DOHH2 (cell line): Measurements from ENCODE around the gene ABTB1.

Experiments used
- H3F3A ChIP-seq: fragments of 200-600 bp; sonication (generic), shearing (Covaris generic); 2 replicates; pipeline ENCODE4 v1.6.0; 2016; ENCODE audit warnings: antibody characterized with exemption, mild to moderate bottlenecking; ENCODE audit not compliant: control insufficient read depth, insufficient read depth
- H3K27ac ChIP-seq: fragments of 200-600 bp; sonication (generic); 2 replicates; pipeline ENCODE4 v1.5.1; 2014; ENCODE audit warnings: low read depth, mild to moderate bottlenecking, low read length, moderate library complexity
- H3K27me3 ChIP-seq: fragments of 200-600 bp; sonication (generic); 2 replicates; pipeline ENCODE4 v1.6.1; 2014; ENCODE audit warnings: mild to moderate bottlenecking, low read length, mixed read lengths; ENCODE audit not compliant: control insufficient read depth
- H3K36me3 ChIP-seq: fragments of 200-600 bp; sonication (generic); 2 replicates; pipeline ENCODE4 v1.6.1; 2014; ENCODE audit warnings: mild to moderate bottlenecking, low read length, moderate library complexity, mixed read lengths; ENCODE audit not compliant: control insufficient read depth
- H3K4me1 ChIP-seq: fragments of 200-600 bp; sonication (generic); 2 replicates; pipeline ENCODE4 v1.6.1; 2014; ENCODE audit warnings: mild to moderate bottlenecking, low read length, mixed read lengths; ENCODE audit not compliant: control insufficient read depth
- H3K4me2 ChIP-seq: fragments of 200-600 bp; sonication (generic); 2 replicates; pipeline ENCODE4 v1.6.0; 2014; ENCODE audit warnings: mild to moderate bottlenecking, low read length, moderate library complexity
- H3K4me3 ChIP-seq: fragments of 200-600 bp; sonication (generic); 2 replicates; pipeline ENCODE4 v1.5.1; 2014; ENCODE audit warnings: mild to moderate bottlenecking, low read length, mixed read lengths
- H3K79me2 ChIP-seq: fragments of 200-600 bp; sonication (generic); 2 replicates; pipeline ENCODE4 v1.6.1; 2014; ENCODE audit warnings: mild to moderate bottlenecking, low read length, mixed read lengths; ENCODE audit not compliant: control insufficient read depth
- H3K9me2 ChIP-seq: fragments of 200-600 bp; sonication (generic); replicated peaks from 2 replicates; pipeline ENCODE4 v1.6.1; 2014; ENCODE audit warnings: mild to moderate bottlenecking, low read length, mixed read lengths; ENCODE audit not compliant: control insufficient read depth
- H3K9me3 ChIP-seq: fragments of 200-600 bp; sonication (generic); 2 replicates; pipeline ENCODE4 v1.6.1; 2014; ENCODE audit warnings: antibody characterized with exemption, low read length, mixed read lengths; ENCODE audit not compliant: control insufficient read depth, insufficient read depth
- H4K20me1 ChIP-seq: fragments of 200-600 bp; sonication (generic); 2 replicates; pipeline ENCODE4 v1.6.0; 2014; ENCODE audit warnings: low read depth, mild to moderate bottlenecking, antibody characterized with exemption, low read length, moderate library complexity; ENCODE audit not compliant: control insufficient read depth, insufficient read depth
- CTCF ChIP-seq: fragments of 200-600 bp; sonication (generic); IDR thresholded peaks from one replicate; pipeline ENCODE4 v1.5.1; 2014; ENCODE audit warnings: antibody characterized with exemption, mild to moderate bottlenecking, low read depth, low read length; ENCODE audit not compliant: poor library complexity, severe bottlenecking
- EZH2phosphoT487 ChIP-seq: fragments of 200-600 bp; sonication (generic); IDR thresholded peaks from 2 replicates; pipeline ENCODE4 v1.6.1; 2017; ENCODE audit warnings: borderline replicate concordance, mild to moderate bottlenecking, antibody characterized with exemption, low read length, moderate library complexity, mixed read lengths

The ABTB1 gene

GRCh38 chr3:127699416-127700300 lies 26.9 kb downstream of the ABTB1 start:
- Histone ChIP-seq H3K9me2 (no peaks in the 10 kb centered on the region), H4K20me1 (no peaks in the 10 kb centered on the region), H3K4me2 (no peak overlapping the region), H3K27me3 (no peaks in the 10 kb centered on the region), H3K79me2 (no peaks in the 10 kb centered on the region), H3F3A (no peaks in the 10 kb centered on the region), H3K27ac (no peak overlapping the region), H3K4me1 (peaks cover 17% of the 10 kb centered on the region), H3K36me3 (no peaks in the 10 kb centered on the region), H3K9me3 (no peaks in the 10 kb centered on the region), H3K4me3 (no peak overlapping the region)
- no peak for TF ChIP-seq EZH2phosphoT487
- TF ChIP-seq CTCF: no peak

GRCh38 chr3:127700406-127700805 lies 27.7 kb downstream of the ABTB1 start:
- Histone ChIP-seq H4K20me1 (no peaks in the 10 kb centered on the region), H3K9me3 (no peaks in the 10 kb centered on the region), H3K4me1 (peaks cover 17% of the 10 kb centered on the region), H3F3A (no peaks in the 10 kb centered on the region), H3K79me2 (no peaks in the 10 kb centered on the region), H3K4me3 (no peak overlapping the region), H3K9me2 (no peaks in the 10 kb centered on the region), H3K27ac (no peak overlapping the region), H3K27me3 (no peaks in the 10 kb centered on the region), H3K36me3 (no peaks in the 10 kb centered on the region), H3K4me2 (no peak overlapping the region)
- TF ChIP-seq EZH2phosphoT487: no peak
- no peak for TF ChIP-seq CTCF

- no peak overlapping the region for H3K4me3 ChIP-seq
- no peak for TF ChIP-seq CTCF
- TF ChIP-seq EZH2phosphoT487: no peak
- no peaks in the 10 kb centered on the region for H3K36me3 ChIP-seq
- no peak overlapping the region for H3K27ac ChIP-seq
- no peaks in the 10 kb centered on the region for H3K9me2 ChIP-seq
- no peaks in the 10 kb centered on the region for H3K9me3 ChIP-seq
- peaks cover 16% of the 10 kb centered on the region for H3K4me1 ChIP-seq
- no peaks in the 10 kb centered on the region for H3F3A ChIP-seq
- no peak overlapping the region for H3K4me2 ChIP-seq
- H3K79me2 ChIP-seq: no peaks in the 10 kb centered on the region
- no peaks in the 10 kb centered on the region for H3K27me3 ChIP-seq
- no peaks in the 10 kb centered on the region for H4K20me1 ChIP-seq
Observed at GRCh38 chr3:127701280-127701911, 28.6 kb downstream of the ABTB1 start.
